ENCODE measurements around the gene MKRN1.
"Not testable (repeated sequence)": the region's sequence is repeated elsewhere in the genome, so short reads cannot be mapped to it uniquely, and the experiment has no call there.

The MKRN1 gene

DNA sequence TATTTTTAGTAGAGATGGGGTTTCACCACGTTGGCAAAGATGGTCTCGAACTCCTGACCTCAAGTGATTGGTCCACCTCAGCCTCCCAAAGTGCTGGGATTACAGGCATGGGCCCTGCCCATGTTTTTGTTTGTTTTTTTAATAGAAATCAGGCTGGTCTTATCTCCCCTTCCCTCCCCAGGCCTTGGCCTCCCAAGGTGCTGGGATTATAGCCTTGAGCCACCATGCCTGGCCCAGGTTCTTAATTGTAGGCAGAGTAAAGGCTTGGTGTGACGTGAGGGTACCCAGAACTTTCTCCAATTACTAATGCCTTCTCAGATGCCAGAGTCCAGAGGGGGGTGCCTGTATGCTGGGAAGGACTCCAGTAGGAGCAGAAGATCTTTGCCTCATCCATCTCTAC, 5.2 kb upstream of the MKRN1 start:
- no peak for DNase-seq

DNA sequence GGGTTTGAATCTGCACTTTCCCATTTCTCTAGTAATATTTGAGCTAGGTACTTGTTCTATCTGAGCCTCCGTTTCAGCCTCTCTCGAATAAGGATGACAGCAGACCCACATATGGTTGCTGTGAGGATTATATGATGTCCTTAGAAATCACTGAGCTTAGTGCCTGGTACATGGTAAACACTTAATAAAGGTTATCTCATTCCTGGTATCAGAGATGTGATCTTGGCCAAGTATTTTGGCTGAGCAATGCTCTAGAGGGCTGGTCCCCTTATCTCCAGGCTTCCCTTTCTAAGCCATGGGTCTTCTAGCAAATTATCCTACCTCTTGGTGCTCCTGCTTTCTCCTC, 407 bp upstream of the MKRN1 start:
- no peak for DNase-seq

DNA sequence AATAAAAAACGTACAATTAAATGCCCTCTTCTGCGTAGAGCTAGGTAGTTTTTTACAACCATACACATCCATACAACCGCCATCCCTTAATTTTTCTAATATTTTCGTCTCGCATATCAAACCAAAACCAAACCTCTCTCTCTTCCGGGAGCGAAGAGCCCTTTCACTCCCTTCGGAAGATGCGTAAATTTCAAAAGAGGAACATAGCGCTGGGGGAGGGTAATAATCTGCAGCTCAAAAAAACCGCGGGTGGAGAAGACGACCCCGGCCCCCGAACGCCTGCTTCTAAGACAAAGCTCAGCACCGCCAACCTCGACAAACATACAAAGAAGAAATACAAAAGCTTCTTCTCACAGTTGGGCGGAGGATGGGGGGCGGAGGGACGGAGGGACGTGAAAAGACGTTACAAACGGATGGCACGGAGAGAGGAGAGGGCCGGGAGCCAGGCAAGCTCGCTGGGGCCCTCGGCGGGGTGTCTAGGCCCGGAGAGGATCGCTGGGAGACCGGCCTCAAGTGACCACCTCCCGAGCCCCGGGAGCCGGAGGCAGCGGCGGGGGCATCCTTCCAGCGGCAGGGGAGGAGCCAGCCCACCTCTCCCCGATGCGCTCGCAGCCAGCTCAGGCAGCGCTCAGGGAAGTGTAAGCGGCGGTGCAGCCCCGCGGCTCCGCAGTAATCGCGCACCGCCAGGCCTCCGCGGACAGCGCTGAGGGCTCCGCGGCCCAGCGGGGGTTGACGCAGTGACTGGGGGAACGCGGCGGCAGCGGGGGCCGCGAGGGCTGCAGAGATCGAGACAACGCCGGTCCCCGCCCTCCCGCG, 851 bp downstream of the MKRN1 start:
- no peak for DNase-seq

DNA sequence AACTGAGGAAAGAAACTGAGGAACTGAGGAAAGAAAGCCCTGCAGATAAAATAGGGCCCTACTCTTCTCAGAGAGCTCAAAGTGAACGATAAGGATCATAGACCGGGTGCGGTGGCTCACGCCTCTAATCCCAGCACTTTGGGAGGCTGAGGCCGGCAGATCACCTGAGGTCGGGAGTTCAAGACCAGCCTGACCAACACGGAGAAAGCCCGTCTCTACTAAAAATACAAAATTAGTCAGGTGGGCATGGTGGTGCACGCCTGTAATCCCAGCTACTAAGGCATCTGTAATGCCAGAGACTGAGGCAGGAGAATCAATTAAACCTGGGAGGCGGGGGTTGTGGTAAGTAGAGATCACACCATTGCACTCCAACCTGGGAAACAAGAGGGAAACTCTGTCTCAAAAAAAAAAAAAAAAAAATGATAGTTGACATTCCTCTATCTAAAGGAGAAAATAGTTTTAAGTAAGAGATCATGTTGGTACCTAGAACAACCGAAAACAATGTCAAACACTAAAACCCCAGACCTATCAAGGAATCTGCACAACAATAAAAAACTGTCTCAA, 2.5 kb downstream of the MKRN1 start:
- DNase-seq: no peak

DNA sequence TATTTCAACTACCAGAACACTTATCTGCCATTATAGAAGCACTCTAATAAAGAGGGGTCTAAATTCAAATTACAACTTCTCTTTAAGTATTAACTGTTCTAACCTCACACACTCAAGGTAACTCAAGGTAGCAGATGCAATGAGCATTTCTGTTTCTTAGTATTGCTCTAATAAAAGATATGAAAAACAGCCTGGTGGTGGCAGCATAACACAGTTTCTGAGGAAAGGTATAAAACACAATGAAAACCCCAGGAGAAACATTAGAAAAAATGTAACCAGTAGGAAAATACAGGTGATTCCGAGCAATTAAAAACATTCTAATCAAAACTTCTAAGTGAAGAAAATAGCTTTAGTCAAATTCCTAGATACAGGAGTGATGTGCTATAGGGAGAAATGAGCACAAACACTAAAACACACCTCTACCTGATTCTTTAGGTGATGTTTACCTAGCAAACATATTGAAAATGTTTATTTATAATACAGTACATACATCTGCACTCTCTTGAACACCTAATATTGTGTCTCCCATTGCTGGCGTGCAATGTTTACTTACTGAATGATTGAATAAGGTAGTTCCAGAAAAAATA, 3.5 kb downstream of the MKRN1 start:
- peak; percentile 73 for DNase-seq

DNA sequence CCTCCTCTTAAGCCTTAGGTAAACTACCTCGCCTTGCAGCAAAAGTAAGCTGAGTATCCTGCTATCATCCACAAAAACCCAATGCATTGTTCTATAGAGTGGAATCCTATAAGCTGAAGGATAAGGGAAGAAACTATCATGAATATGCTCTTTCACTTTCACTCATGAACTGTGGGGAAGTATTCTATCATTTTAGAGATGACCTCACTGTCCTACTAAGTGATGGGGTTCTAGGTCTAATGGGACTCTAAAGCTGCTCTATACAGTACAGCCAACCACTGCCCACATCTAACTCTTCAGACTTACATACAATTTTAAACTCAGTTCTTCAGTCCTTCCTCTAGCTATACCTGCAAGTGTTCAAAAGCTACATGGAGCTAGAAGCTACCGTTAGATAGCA, 16.2 kb downstream of the MKRN1 start:
- DNase-seq: no peak

DNA sequence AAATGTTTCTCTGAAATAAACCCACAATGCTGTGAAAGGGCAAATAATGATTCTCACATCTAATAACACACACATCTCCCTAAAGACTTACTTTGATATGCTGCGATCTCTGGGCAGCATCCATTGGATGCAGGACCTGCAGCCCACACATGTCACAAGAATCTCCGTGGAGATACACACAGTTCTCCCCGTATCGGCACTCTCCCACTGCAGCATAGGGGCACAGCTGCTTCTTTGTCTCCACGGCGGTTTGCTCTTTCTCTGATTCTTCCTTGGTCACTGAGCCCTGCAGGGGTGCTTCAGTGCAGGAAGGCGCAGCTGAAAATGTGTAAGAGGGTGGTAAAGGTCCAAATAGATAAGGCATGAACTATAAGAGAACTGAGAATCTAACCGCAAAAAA, 20.4 kb downstream of the MKRN1 start:
- no peak for DNase-seq

DNA sequence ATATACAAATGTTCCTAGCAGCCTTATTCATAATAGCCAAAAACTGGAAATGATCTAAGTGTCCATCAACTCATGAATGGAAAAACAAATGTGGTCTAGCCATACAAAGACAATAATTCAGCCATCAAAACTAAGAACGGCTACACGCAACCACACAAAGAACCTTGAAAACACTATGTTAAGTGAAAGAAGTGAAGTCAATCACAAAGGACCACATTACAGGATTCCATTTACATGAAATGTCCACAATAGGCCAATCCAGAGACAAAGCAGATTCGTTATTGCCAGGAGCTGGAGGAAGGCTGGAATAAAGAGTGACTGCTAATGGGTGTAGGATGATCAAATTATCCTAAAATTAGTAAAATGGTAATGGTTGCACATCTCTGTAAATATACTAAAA, 21.1 kb downstream of the MKRN1 start:
- no peak for DNase-seq

DNA sequence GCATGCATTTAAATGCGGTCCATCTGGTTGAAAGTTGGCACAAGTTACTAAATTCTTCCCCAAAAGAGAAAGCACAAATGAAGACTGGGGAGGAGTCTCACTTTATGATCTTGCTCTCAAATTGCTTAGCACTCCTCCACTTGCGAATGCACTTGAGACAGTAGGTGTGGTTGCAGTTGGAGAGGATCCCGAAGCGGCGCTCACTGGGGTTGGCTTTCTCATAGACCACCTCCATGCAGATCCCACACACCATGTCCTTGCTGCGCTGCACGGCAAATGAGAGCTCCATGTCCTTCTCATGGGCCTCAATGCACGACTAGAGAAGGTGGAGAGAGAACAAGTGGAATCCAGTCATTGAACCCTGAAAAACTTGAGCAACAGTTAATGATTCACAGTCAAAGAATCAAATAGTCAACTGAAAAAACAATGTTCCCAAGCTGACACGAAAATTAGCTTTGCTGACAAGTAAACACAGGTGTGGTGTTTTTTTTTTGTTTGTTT, 22.7 kb downstream of the MKRN1 start:
- DNase-seq: no peak

DNA sequence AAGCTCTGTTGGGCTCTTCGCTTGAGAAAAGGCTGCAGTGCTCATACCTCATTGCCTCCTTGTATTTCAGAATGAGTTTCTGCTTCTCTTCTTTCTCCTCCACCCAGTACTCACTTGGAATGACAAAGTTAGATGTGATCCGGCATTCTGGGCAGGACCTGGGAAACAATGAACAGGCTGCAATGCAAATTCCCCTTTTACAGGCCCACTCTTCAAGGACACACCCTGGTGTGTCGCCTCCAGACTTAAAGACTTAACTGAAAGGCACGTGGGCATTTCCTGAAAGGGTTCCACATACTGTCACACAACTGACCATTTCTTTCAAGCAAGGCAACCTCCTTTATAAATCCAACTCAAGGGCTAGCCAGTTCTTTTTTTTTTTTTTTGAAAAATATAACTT, 23.6 kb downstream of the MKRN1 start:
- no peak for DNase-seq

DNA sequence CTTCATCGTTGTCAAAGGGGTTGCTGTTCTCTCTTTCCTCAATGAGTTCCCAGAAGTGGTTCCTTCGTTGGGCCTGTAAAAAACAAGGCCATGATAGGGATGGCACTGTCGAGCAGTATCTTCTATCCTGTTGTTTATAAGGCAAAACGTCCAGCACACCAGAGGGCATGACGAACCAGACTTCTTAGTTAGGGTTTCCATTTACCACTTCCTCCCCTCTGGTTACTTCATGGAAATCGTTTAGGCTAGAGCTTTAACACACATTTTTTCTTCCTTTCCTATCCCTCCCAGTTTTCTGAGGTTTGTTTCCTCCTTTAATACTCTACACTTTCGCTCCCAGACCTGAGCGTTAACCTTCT, 24.7 kb downstream of the MKRN1 start:
- DNase-seq: no peak

DNA sequence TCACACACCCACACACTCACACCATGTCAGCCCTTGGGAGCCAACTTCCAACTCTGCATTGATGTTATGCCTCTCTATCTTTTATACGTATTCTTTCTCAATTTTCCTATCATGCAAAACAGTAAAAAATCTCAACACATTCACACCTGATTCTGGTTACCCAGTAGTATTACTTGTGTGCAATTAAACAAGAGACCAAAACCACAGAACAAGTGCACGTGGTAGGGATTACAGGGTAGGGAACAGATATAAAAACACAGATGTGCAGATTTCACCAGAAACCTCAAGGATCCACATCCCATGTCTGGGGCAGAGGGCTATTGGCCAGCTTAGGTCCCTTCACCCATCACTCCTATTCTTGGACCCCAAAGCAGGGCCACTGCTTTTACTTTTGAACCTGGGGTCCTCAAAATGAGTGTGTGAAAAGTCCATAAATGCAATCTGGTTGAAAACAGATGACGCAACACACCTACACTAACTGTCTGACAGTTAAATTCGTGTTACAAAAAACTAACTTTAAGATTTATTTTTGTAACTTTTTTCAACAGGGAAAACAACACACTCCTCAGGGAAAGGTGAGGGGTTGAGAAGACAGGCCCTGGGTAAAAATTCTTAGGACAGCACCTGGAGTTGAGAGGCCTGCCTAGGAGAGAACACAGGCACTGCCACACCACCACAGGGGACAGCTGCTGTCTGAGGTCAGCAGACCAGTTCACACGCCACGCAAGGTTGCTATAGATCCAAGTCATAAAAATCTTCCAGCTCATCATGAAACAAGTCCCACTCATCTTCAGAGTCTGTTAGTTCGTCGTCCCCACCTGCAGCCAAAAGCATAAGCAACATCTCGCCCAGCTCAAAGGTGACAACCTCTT, 25.3 kb downstream of the MKRN1 start:
- DNase-seq: not testable (repeated sequence)

DNA sequence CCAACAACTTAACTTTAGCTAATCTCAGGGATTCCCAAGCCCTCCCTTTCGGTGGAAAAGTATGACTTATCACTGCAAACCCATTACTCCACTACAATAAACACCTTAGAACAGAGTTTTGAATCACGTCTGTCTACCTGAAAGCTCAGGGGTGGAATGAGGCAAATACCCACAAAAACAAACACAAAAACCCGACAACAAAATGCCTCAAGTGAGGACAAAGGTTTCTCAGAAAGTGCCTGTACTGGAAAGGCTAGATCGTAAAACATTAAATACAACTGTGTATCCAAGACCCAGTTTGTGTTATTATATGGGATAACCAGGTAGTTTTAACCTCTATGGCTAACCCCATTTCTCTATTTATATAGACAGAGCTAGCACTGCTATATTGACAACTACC, 26.0 kb downstream of the MKRN1 start:
- DNase-seq: no peak

DNA sequence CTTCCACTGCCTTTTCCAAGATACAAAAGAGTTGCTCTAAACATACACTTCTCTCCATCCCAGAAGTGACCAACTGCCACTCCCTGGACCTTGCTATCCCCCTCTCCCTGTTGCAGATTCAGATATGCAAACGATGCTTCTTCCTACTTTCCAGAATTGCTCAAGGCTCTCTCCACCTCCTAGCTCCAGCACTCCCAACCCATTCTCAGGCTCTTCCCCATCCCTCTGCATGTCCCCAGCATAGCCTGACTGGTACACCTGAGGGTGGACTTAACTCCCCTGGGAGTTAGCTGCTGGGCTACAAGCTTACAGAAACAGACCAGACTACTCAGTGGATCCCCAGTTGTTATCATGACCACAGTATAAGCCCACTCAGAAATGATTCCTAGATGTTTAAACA, 27.6 kb downstream of the MKRN1 start:
- no peak for DNase-seq

DNA sequence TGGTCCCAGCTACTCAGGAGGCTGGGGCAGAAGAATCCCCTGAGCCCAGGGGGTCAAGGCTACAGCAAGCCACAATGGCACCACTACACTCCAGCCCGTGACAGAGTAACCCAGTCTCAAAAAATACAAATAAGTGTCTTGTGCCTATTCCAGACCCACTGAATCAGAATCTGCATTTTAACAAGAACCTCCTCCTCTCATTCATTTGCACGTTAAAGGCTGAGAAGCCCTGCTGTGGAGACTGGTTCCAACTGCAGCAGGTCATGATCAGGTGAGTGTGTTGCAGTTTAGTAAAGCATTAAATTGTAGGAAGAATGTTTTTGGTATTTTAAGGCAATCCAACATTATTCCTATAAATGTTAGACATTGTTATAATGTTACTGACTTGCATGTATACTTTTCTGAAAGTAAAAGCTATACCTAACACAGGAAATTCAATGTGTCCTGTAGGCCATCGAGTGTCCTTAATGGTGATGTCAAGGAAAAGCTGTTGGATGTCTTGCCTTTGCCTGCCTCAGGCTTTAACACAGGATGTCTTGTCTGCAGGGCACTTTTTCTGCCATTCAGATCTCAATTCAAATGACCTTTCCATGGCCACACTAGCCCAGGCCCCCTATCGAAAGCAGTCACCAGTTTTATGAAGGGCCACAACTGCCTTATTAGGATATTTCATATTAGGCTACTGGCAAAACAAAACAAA, 30.4 kb downstream of the MKRN1 start:
- DNase-seq: no peak

DNA sequence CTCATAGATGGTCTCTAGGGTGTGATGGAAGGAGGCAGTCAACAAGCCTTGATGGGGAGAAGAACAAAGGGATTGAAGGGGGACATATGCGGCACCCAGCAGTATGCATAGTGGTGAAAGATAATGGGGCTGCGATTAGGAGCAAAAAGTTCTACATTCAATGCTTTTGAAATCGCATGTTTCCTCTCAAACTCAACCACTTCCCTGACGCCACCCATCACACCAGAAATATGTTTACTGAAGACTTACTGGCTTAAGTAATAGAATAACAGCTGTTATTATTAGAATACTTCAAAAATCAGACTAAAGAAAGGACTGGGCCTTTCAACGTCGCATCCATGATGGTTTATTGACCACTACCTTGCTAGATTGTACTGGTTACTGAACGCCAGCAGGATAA, 31.5 kb downstream of the MKRN1 start:
- no peak for DNase-seq

DNA sequence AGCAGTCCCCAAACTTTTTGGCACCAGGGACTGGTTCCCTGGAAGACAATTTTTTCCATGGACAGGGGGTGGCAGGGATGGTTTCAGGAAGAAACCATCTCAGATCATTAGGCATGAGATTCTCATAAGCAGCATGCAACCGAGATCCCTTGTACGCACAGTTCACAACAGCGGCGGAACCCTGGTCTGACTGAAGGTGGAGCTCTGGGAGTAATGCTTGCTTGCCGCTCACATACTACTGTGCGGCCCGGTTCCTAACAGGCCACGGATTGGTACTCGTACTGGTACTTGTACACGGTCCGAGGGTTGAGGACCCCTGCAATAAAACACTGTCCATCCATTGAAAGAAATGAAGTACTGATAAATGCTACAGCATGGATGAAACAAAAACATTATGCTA, 32.8 kb downstream of the MKRN1 start:
- DNase-seq: no peak

DNA sequence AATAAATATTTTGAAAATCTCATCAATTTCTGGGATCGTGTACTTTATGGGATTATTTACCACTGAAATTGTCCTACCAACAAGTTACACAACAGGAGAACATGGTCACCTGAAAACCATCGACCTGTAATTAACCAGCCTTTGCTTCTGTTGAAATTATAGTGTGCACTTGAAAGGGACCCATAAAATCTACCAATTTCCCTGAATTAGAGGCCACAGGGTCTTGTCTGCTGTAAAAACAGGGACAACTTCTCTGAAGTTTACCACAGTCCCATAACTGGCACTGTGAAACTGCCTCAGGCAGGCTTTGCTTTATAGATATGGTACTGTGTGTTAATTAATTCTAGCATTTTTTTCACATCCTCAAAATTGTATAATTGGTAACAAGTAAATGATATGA, 37.8 kb downstream of the MKRN1 start:
- DNase-seq: no peak

DNA sequence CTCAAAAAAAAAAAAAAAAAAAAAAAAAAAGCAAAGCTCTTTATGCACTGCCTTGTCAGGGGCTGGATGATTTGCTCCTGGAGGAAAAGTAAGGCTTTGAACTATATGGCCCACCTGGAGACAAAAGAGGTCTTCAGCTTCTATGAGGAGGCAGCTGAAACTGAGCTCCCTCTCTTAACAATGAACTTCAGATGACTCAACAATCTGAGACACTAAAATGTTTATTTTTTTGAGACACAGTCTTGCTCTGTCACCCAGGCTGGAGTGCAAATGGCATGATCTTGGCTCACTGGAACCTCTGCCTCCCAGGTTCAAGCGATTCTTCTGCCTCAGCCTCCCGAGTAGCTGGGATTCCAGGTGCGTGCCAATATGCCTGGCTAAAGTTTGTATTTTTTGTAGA, 38.7 kb downstream of the MKRN1 start:
- DNase-seq: no peak

DNA sequence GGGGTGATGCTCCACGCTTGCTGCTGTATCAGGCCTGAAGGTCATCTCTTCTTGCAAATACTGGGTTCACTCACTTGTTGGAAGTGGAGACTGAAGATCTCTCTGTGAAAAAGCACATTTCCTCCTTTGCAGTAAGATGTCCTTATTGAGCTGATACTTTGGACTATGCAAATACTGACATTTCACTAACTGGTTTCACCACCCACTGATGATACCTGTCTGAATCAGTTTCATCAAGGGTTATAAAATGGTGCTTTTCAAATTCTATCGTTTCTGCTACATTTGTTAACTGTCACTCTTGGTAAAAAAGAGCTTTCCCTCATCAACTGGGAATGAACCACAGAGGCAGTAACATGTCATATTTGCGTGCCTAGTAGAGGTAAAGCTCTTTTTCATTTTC, 39.9 kb downstream of the MKRN1 start:
- no peak for DNase-seq

DNA sequence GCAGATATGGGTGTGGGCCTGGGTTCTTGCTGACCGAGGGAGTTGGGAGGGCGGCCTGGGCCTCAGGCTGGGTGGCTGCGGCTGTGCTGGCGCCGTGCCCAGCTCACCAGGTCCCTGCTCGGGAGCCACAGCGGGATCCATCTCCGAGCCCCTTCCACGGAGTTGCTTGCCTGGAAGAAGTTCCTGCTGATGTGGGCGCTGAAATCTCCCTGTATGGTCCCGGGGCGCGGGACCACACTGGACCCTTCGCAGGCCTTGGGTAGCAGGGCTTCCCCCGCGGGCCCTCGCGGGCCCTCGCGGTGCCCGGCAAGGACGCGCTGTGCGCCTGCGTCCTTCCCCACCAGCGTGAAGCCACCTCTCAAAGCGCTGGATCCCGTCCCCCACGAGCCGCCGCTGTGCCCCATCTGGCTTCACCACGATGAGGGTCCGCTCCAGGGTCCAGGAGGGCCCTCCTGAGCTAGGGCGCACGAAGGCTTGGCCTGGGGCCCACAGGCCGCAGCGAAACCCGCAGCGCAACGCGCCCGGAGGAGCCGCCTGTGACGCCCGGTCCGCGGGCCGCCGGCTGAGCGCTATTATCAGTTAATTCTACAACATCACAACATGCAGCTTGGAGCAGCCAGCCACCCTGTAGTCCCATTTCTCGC, 43.9 kb downstream of the MKRN1 start:
- DNase-seq: no peak

DNA sequence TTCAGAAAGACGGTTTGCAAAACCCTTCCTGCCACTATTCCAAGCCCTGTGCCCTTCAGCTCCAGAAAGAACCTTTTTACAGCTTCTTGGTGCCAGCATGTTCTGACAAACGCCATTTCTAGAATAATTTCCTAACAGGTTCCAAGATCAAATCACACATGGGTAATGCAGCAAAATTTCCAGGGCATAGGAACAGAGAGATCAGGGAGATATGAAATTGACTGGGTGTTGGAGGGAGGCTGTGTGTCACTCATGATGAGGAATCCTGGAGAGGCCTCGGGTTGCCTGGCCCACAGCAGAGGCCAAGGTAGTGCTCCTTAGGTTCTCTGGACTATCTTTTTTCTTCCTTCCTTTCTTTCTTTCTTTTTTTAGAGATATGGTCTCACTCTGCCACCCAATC, 45.9 kb downstream of the MKRN1 start:
- DNase-seq: no peak

DNA sequence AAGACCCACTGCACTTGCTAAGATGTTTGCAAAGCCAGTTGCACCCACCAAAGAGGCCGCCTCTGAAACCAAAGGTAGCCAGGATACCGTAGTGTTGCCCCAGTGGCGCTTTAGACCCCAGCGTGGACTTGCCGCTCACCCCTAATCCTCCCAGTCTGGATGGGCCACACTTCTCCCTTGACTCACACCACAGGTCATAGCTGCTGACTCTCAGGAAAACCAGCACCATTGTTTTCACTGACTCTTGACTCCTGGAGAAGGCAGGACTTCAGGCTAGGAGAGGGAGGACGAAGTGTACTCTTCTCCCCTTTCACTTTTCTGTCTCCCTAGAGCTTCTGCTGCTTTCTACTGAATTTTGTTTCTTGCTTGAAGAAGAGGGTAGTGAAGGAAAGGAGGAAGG, 53.2 kb downstream of the MKRN1 start:
- no peak for DNase-seq
